Fibroblast of lung (primary cell): ENCODE results near the gene SLC17A4.

Experiments used
- EZH2 ChIP-seq: IDR thresholded peaks from 2 replicates; pipeline ENCODE4 v1.5.1; 2012; ENCODE audit warnings: low read length, control low read depth, mild to moderate bottlenecking; ENCODE audit errors: missing control alignments
- TF ChIP-seq, protein P1 (sequence below), 2 donors: IDR thresholded peaks in 1 of 2; conservative IDR thresholded peaks in 1 of 2; 1 replicate in 1 of 2; 2 replicates in 1 of 2; pipeline ENCODE4 v1.5.1; 2011 to 2012; ENCODE audit warnings: low read length in 2 of 2, control low read depth in 1 of 2, inconsistent platforms in 1 of 2, low read depth in 1 of 2, mild to moderate bottlenecking in 1 of 2

DNA sequence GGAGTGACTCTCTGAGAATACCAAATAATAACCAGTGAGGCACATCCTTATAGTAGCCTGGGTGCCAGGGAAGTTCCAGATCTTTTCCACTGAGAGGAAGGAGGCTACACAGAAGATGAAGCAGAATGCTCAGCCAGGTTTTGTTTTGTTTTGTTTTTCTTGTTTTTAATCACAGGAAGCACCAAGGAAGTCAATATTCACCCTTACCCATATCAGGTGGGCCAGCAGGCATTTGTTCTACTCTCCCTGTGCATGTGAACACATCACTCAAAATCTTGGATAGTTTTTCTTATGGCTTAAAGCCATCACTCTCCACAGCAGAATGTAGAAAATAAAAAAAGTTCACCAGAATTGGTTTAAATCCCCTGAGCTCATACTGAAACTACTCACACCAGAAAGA, 66.8 kb downstream of the SLC17A4 start:
- TF ChIP-seq, protein P1, sequence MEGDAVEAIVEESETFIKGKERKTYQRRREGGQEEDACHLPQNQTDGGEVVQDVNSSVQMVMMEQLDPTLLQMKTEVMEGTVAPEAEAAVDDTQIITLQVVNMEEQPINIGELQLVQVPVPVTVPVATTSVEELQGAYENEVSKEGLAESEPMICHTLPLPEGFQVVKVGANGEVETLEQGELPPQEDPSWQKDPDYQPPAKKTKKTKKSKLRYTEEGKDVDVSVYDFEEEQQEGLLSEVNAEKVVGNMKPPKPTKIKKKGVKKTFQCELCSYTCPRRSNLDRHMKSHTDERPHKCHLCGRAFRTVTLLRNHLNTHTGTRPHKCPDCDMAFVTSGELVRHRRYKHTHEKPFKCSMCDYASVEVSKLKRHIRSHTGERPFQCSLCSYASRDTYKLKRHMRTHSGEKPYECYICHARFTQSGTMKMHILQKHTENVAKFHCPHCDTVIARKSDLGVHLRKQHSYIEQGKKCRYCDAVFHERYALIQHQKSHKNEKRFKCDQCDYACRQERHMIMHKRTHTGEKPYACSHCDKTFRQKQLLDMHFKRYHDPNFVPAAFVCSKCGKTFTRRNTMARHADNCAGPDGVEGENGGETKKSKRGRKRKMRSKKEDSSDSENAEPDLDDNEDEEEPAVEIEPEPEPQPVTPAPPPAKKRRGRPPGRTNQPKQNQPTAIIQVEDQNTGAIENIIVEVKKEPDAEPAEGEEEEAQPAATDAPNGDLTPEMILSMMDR (conservative IDR thresholded peaks at IDR 0.05 in 1 of 2, IDR thresholded peaks at IDR 0.05 in 1 of 2; ENCODE audit: low read depth in 1 of 2, low read length in 2 of 2), result no peak
- no peak for TF ChIP-seq EZH2
